Osteocyte (in vitro differentiated cells): Measurements from ENCODE around the gene NME9. TPM values are rescaled to one million over a fixed set of nuclear protein-coding genes. Genes with fewer than 3 reads are reported as not detected.

ENCODE experiments used
- DNase-seq: peaks from one replicate; pipeline ENCODE4 v3.0.0; 2021; ENCODE audit warnings: mixed read lengths; ENCODE audit not compliant: unreplicated experiment; ENCODE audit errors: extremely low spot score
- H3K27ac Mint-ChIP-seq: one replicate; pipeline ENCODE4 v1.8.0; 2021; ENCODE audit warnings: mild to moderate bottlenecking, mixed read lengths; ENCODE audit not compliant: unreplicated experiment
- H3K27me3 Mint-ChIP-seq: one replicate; pipeline ENCODE4 v1.8.0; 2021; ENCODE audit warnings: mixed read lengths; ENCODE audit not compliant: unreplicated experiment
- H3K36me3 Mint-ChIP-seq: one replicate; pipeline ENCODE4 v1.8.0; 2021; ENCODE audit warnings: mixed read lengths; ENCODE audit not compliant: unreplicated experiment
- H3K4me1 Mint-ChIP-seq: one replicate; pipeline ENCODE4 v1.8.0; 2021; ENCODE audit warnings: mixed read lengths; ENCODE audit not compliant: unreplicated experiment
- H3K4me3 Mint-ChIP-seq: one replicate; pipeline ENCODE4 v1.8.0; 2021; ENCODE audit warnings: mild to moderate bottlenecking, moderate library complexity, mixed read lengths; ENCODE audit not compliant: unreplicated experiment
- H3K9me3 Mint-ChIP-seq: one replicate; pipeline ENCODE4 v1.8.0; 2021; ENCODE audit warnings: mixed read lengths; ENCODE audit not compliant: unreplicated experiment
- CTCF ChIP-seq: fragments of 200-600 bp; sonication (generic); IDR thresholded peaks from 2 replicates; pipeline ENCODE4 v1.5.0; 2021; ENCODE audit warnings: antibody characterized with exemption, mild to moderate bottlenecking, moderate library complexity
- total RNA-seq: library from RNA; stranded (reverse); gene quantifications from 2 replicates; pipeline ENCODE4 v1.2.1, GENCODE V29; 2021

NME9 gene
- total RNA-seq, 1 donor from 2014 or later: not detected

- DNase-seq: no peak
- peaks cover 28% of the 10 kb centered on the region for H3K4me1 Mint-ChIP-seq
- no peak overlapping the region for H3K4me3 Mint-ChIP-seq
- no peaks in the 10 kb centered on the region for H3K36me3 Mint-ChIP-seq
- H3K27ac Mint-ChIP-seq: no peak overlapping the region
- no peaks in the 10 kb centered on the region for H3K27me3 Mint-ChIP-seq
- H3K9me3 Mint-ChIP-seq: no peaks in the 10 kb centered on the region
- TF ChIP-seq CTCF: no peak
Measured at GRCh38 chr3:138366006-138366759, 36.5 kb upstream of the NME9 start.

GRCh38 chr3:138365253-138365555 is 35.6 kb upstream of the NME9 start:
- Mint-ChIP-seq H3K27me3 (no peaks in the 10 kb centered on the region), H3K27ac (no peak overlapping the region), H3K4me3 (no peak overlapping the region), H3K36me3 (no peaks in the 10 kb centered on the region), H3K9me3 (no peaks in the 10 kb centered on the region), H3K4me1 (peaks cover 34% of the 10 kb centered on the region)
- DNase-seq: no peak
- no peak for TF ChIP-seq CTCF

GRCh38 chr3:138364356-138365252 is 35.0 kb upstream of the NME9 start:
- DNase-seq: no peak
- no peak for TF ChIP-seq CTCF
- Mint-ChIP-seq H3K9me3 (no peaks in the 10 kb centered on the region), H3K4me3 (no peak overlapping the region), H3K27me3 (no peaks in the 10 kb centered on the region), H3K4me1 (peaks cover 36% of the 10 kb centered on the region), H3K36me3 (no peaks in the 10 kb centered on the region), H3K27ac (no peak overlapping the region)

- no peak for DNase-seq
- H3K4me1 Mint-ChIP-seq: peaks cover 42% of the 10 kb centered on the region
- H3K36me3 Mint-ChIP-seq: no peaks in the 10 kb centered on the region
- H3K4me3 Mint-ChIP-seq: no peak overlapping the region
- TF ChIP-seq CTCF: no peak
- H3K27me3 Mint-ChIP-seq: no peaks in the 10 kb centered on the region
- no peak overlapping the region for H3K27ac Mint-ChIP-seq
- no peaks in the 10 kb centered on the region for H3K9me3 Mint-ChIP-seq
Measured at GRCh38 chr3:138363322-138363721, 33.7 kb upstream of the NME9 start.

GRCh38 chr3:138362538-138362937 is 32.9 kb upstream of the NME9 start:
- H3K27ac Mint-ChIP-seq: no peak overlapping the region
- DNase-seq: no peak
- no peak for TF ChIP-seq CTCF
- H3K36me3 Mint-ChIP-seq: no peaks in the 10 kb centered on the region
- H3K4me1 Mint-ChIP-seq: peaks cover 40% of the 10 kb centered on the region
- no peaks in the 10 kb centered on the region for H3K9me3 Mint-ChIP-seq
- H3K27me3 Mint-ChIP-seq: no peaks in the 10 kb centered on the region
- H3K4me3 Mint-ChIP-seq: no peak overlapping the region
